OCI-LY1 (cell line): ENCODE data around the gene CMTM4.

Source experiments
- EZH2 ChIP-seq: fragments of 200-600 bp; sonication (generic), shearing (Covaris generic); IDR thresholded peaks from 2 replicates; pipeline ENCODE4 v1.8.0; 2017; ENCODE audit warnings: borderline replicate concordance, mixed run types, mild to moderate bottlenecking, antibody characterized with exemption, low read length, moderate library complexity, mixed read lengths
- TF ChIP-seq, protein P1 (sequence below): fragments of 200-600 bp; sonication (generic), shearing (Covaris generic); IDR thresholded peaks from 2 replicates; pipeline ENCODE4 v1.5.1; 2017; ENCODE audit warnings: mild to moderate bottlenecking, antibody characterized with exemption, low read length, moderate library complexity, mixed read lengths

DNA sequence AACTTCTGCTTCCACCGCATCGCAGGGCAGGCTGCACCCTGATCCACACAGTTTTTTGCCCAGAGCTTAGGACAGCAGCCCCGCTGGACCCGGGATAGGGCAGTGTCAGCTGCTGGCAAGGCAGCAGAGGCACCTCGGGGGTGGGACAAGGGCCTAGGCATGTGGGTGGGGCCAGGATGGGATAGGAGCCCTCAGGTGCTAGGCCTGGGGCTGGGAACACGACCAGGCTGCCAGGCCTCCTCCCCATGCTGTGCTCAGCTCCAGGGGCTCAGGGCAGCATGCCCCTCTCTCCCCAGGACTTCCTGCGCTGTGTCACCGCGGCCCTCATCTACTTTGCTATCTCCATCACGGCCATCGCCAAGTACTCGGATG, 87.4 kb downstream of the CMTM4 start:
- TF ChIP-seq, protein P1, sequence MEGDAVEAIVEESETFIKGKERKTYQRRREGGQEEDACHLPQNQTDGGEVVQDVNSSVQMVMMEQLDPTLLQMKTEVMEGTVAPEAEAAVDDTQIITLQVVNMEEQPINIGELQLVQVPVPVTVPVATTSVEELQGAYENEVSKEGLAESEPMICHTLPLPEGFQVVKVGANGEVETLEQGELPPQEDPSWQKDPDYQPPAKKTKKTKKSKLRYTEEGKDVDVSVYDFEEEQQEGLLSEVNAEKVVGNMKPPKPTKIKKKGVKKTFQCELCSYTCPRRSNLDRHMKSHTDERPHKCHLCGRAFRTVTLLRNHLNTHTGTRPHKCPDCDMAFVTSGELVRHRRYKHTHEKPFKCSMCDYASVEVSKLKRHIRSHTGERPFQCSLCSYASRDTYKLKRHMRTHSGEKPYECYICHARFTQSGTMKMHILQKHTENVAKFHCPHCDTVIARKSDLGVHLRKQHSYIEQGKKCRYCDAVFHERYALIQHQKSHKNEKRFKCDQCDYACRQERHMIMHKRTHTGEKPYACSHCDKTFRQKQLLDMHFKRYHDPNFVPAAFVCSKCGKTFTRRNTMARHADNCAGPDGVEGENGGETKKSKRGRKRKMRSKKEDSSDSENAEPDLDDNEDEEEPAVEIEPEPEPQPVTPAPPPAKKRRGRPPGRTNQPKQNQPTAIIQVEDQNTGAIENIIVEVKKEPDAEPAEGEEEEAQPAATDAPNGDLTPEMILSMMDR: no peak
- TF ChIP-seq EZH2: no peak
